ENCODE data around the gene MRTFA.
"Not testable (repeated sequence)": the region's sequence is repeated elsewhere in the genome, so short reads cannot be mapped to it uniquely, and the experiment has no call there.

The MRTFA gene

GRCh38 chr22:40383905-40384304 lies 252.6 kb downstream of the MRTFA start:
- no peaks in the 10 kb centered on the region for H3K9me3 ChIP-seq (ENCODE audit: insufficient read depth, low read depth, low read length)
- no peaks in the 10 kb centered on the region for H3K36me3 ChIP-seq (ENCODE audit: insufficient read depth, low read depth, low read length)
- no peak overlapping the region for H3K4me3 ChIP-seq (ENCODE audit: low read length)
- H3K4me1 ChIP-seq (ENCODE audit: insufficient read depth, low read length) = no peaks in the 10 kb centered on the region
- no peaks in the 10 kb centered on the region for H3K27me3 ChIP-seq (ENCODE audit: insufficient read depth, low read length)
- H3K9ac ChIP-seq (ENCODE audit: low read depth, low read length) = no peak overlapping the region
- no peak overlapping the region for H3K27ac ChIP-seq (ENCODE audit: low read length)

- Histone ChIP-seq H3K36me3 (ENCODE audit: insufficient read depth, low read depth, low read length) (no peaks in the 10 kb centered on the region), H3K4me3 (ENCODE audit: low read length) (no peak overlapping the region), H3K27ac (ENCODE audit: low read length) (no peak overlapping the region), H3K9ac (ENCODE audit: low read depth, low read length) (no peak overlapping the region), H3K27me3 (ENCODE audit: insufficient read depth, low read length) (no peaks in the 10 kb centered on the region), H3K9me3 (ENCODE audit: insufficient read depth, low read depth, low read length) (no peaks in the 10 kb centered on the region), H3K4me1 (ENCODE audit: insufficient read depth, low read length) (no peaks in the 10 kb centered on the region)
Observed at GRCh38 chr22:40381461-40381860, 255.1 kb downstream of the MRTFA start.

- not testable (repeated sequence) for H3K27ac ChIP-seq (ENCODE audit: low read length); H3K4me1 ChIP-seq (ENCODE audit: insufficient read depth, low read length); H3K9ac ChIP-seq (ENCODE audit: low read depth, low read length); H3K36me3 ChIP-seq (ENCODE audit: insufficient read depth, low read depth, low read length); H3K27me3 ChIP-seq (ENCODE audit: insufficient read depth, low read length); H3K9me3 ChIP-seq (ENCODE audit: insufficient read depth, low read depth, low read length); H3K4me3 ChIP-seq (ENCODE audit: low read length)
Observed at GRCh38 chr22:40378448-40378847, 258.1 kb downstream of the MRTFA start.

- Histone ChIP-seq H3K4me3 (ENCODE audit: low read length) (no peak overlapping the region), H3K27me3 (ENCODE audit: insufficient read depth, low read length) (no peaks in the 10 kb centered on the region), H3K4me1 (ENCODE audit: insufficient read depth, low read length) (no peaks in the 10 kb centered on the region), H3K9ac (ENCODE audit: low read depth, low read length) (no peak overlapping the region), H3K36me3 (ENCODE audit: insufficient read depth, low read depth, low read length) (peaks cover 7% of the 10 kb centered on the region; the same call in 1 of the 2 replicates), H3K9me3 (ENCODE audit: insufficient read depth, low read depth, low read length) (no peaks in the 10 kb centered on the region), H3K27ac (ENCODE audit: low read length) (no peak overlapping the region)
Observed at GRCh38 chr22:40377931-40378330, 258.6 kb downstream of the MRTFA start.

GRCh38 chr22:40376149-40376548 lies 260.4 kb downstream of the MRTFA start:
- no peaks in the 10 kb centered on the region for H3K4me1 ChIP-seq (ENCODE audit: insufficient read depth, low read length)
- H3K27ac ChIP-seq (ENCODE audit: low read length) = no peak overlapping the region
- H3K27me3 ChIP-seq (ENCODE audit: insufficient read depth, low read length) = no peaks in the 10 kb centered on the region
- H3K9me3 ChIP-seq (ENCODE audit: insufficient read depth, low read depth, low read length) = no peaks in the 10 kb centered on the region
- H3K9ac ChIP-seq (ENCODE audit: low read depth, low read length) = no peak overlapping the region
- H3K36me3 ChIP-seq (ENCODE audit: insufficient read depth, low read depth, low read length) = peaks cover 10% of the 10 kb centered on the region; the same call in 1 of the 2 replicates
- no peak overlapping the region for H3K4me3 ChIP-seq (ENCODE audit: low read length)

- Histone ChIP-seq H3K9me3 (ENCODE audit: insufficient read depth, low read depth, low read length) (no peaks in the 10 kb centered on the region), H3K9ac (ENCODE audit: low read depth, low read length) (no peak overlapping the region), H3K27ac (ENCODE audit: low read length) (no peak overlapping the region), H3K36me3 (ENCODE audit: insufficient read depth, low read depth, low read length) (peaks cover 10% of the 10 kb centered on the region; the same call in 1 of the 2 replicates), H3K4me3 (ENCODE audit: low read length) (no peak overlapping the region), H3K27me3 (ENCODE audit: insufficient read depth, low read length) (no peaks in the 10 kb centered on the region), H3K4me1 (ENCODE audit: insufficient read depth, low read length) (no peaks in the 10 kb centered on the region)
Observed at GRCh38 chr22:40374567-40374966, 262.0 kb downstream of the MRTFA start.

- Histone ChIP-seq H3K4me1 (ENCODE audit: insufficient read depth, low read length) (no peaks in the 10 kb centered on the region), H3K9ac (ENCODE audit: low read depth, low read length) (no peak overlapping the region), H3K27me3 (ENCODE audit: insufficient read depth, low read length) (no peaks in the 10 kb centered on the region), H3K27ac (ENCODE audit: low read length) (no peak overlapping the region), H3K9me3 (ENCODE audit: insufficient read depth, low read depth, low read length) (no peaks in the 10 kb centered on the region), H3K4me3 (ENCODE audit: low read length) (no peak overlapping the region), H3K36me3 (ENCODE audit: insufficient read depth, low read depth, low read length) (peaks cover 63% of the 10 kb centered on the region)
Observed at GRCh38 chr22:40368836-40369235, 267.7 kb downstream of the MRTFA start.

GRCh38 chr22:40368016-40368415 lies 268.5 kb downstream of the MRTFA start:
- Histone ChIP-seq H3K27ac (ENCODE audit: low read length) (no peak overlapping the region), H3K9me3 (ENCODE audit: insufficient read depth, low read depth, low read length) (no peaks in the 10 kb centered on the region), H3K36me3 (ENCODE audit: insufficient read depth, low read depth, low read length) (peaks cover 66% of the 10 kb centered on the region), H3K9ac (ENCODE audit: low read depth, low read length) (no peak overlapping the region), H3K4me1 (ENCODE audit: insufficient read depth, low read length) (no peaks in the 10 kb centered on the region), H3K4me3 (ENCODE audit: low read length) (no peak overlapping the region), H3K27me3 (ENCODE audit: insufficient read depth, low read length) (no peaks in the 10 kb centered on the region)

GRCh38 chr22:40367342-40367741 lies 269.2 kb downstream of the MRTFA start:
- peaks cover 68% of the 10 kb centered on the region for H3K36me3 ChIP-seq (ENCODE audit: insufficient read depth, low read depth, low read length)
- H3K9ac ChIP-seq (ENCODE audit: low read depth, low read length) = no peak overlapping the region
- H3K9me3 ChIP-seq (ENCODE audit: insufficient read depth, low read depth, low read length) = no peaks in the 10 kb centered on the region
- H3K4me3 ChIP-seq (ENCODE audit: low read length) = no peak overlapping the region
- no peak overlapping the region for H3K27ac ChIP-seq (ENCODE audit: low read length)
- no peaks in the 10 kb centered on the region for H3K4me1 ChIP-seq (ENCODE audit: insufficient read depth, low read length)
- no peaks in the 10 kb centered on the region for H3K27me3 ChIP-seq (ENCODE audit: insufficient read depth, low read length)

- Histone ChIP-seq H3K4me1 (ENCODE audit: insufficient read depth, low read length) (no peaks in the 10 kb centered on the region), H3K9me3 (ENCODE audit: insufficient read depth, low read depth, low read length) (no peaks in the 10 kb centered on the region), H3K27me3 (ENCODE audit: insufficient read depth, low read length) (no peaks in the 10 kb centered on the region), H3K36me3 (ENCODE audit: insufficient read depth, low read depth, low read length) (peaks cover 80% of the 10 kb centered on the region), H3K9ac (ENCODE audit: low read depth, low read length) (no peak overlapping the region), H3K27ac (ENCODE audit: low read length) (no peak overlapping the region), H3K4me3 (ENCODE audit: low read length) (no peak overlapping the region)
Observed at GRCh38 chr22:40366068-40366467, 270.5 kb downstream of the MRTFA start.

- Histone ChIP-seq H3K4me1 (ENCODE audit: insufficient read depth, low read length) (no peaks in the 10 kb centered on the region), H3K27me3 (ENCODE audit: insufficient read depth, low read length) (no peaks in the 10 kb centered on the region), H3K9ac (ENCODE audit: low read depth, low read length) (no peak overlapping the region), H3K9me3 (ENCODE audit: insufficient read depth, low read depth, low read length) (no peaks in the 10 kb centered on the region), H3K4me3 (ENCODE audit: low read length) (no peak overlapping the region), H3K27ac (ENCODE audit: low read length) (no peak overlapping the region), H3K36me3 (ENCODE audit: insufficient read depth, low read depth, low read length) (peaks cover 97% of the 10 kb centered on the region)
Observed at GRCh38 chr22:40364431-40364830, 272.1 kb downstream of the MRTFA start.

GRCh38 chr22:40363059-40363458 lies 273.5 kb downstream of the MRTFA start:
- Histone ChIP-seq H3K4me3 (ENCODE audit: low read length) (no peak overlapping the region), H3K4me1 (ENCODE audit: insufficient read depth, low read length) (no peaks in the 10 kb centered on the region), H3K27ac (ENCODE audit: low read length) (no peak overlapping the region), H3K36me3 (ENCODE audit: insufficient read depth, low read depth, low read length) (peaks cover 100% of the 10 kb centered on the region), H3K27me3 (ENCODE audit: insufficient read depth, low read length) (no peaks in the 10 kb centered on the region), H3K9ac (ENCODE audit: low read depth, low read length) (no peak overlapping the region), H3K9me3 (ENCODE audit: insufficient read depth, low read depth, low read length) (no peaks in the 10 kb centered on the region)

- Histone ChIP-seq H3K9ac (ENCODE audit: low read depth, low read length) (no peak overlapping the region), H3K4me3 (ENCODE audit: low read length) (no peak overlapping the region), H3K4me1 (ENCODE audit: insufficient read depth, low read length) (no peaks in the 10 kb centered on the region), H3K27me3 (ENCODE audit: insufficient read depth, low read length) (no peaks in the 10 kb centered on the region), H3K27ac (ENCODE audit: low read length) (no peak overlapping the region), H3K9me3 (ENCODE audit: insufficient read depth, low read depth, low read length) (no peaks in the 10 kb centered on the region), H3K36me3 (ENCODE audit: insufficient read depth, low read depth, low read length) (peaks cover 98% of the 10 kb centered on the region)
Observed at GRCh38 chr22:40361100-40361499, 275.4 kb downstream of the MRTFA start.

Measured in iPS-20b (cell line).